ENCODE measurements around the gene STAG1.
"Not testable (repeated sequence)": the region's sequence is repeated elsewhere in the genome, so short reads cannot be mapped to it uniquely, and the experiment has no call there.

STAG1 gene

DNA sequence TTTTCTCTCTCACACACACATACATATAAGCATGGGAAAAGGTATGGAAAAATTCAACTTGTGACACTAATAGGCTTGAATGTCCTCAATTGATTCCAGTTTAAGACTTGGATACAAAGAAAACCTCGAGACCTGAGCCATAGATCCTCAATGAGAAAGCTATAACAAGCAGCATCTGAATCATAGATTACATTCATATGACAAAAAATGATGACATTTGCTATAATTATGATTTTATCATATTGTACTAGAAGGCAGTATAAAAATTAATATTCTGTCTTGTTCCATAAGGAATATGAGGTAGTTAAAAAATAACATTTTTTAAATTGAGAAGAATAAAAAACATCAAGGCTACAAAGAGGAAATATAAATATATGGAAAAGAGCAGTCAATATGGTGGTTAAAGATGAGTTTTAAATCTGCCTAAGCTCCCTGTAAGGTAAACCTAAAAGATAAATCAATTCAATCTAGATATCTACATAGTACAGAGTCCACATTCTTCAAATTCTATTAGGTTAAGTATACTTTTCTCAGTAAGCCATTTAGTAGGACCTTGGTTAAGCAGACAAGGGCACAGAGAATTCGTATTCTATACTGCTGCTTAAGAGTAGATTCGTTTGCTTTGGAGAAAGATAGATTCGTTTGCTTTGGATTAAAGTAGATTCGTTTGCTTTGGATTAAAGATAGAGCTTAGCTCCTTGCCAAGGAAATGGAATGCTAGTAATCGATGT, 175.7 kb downstream of the STAG1 start:
- DNase-seq (ENCODE audit: low read depth), result no peak
- TF ChIP-seq, protein P1, sequence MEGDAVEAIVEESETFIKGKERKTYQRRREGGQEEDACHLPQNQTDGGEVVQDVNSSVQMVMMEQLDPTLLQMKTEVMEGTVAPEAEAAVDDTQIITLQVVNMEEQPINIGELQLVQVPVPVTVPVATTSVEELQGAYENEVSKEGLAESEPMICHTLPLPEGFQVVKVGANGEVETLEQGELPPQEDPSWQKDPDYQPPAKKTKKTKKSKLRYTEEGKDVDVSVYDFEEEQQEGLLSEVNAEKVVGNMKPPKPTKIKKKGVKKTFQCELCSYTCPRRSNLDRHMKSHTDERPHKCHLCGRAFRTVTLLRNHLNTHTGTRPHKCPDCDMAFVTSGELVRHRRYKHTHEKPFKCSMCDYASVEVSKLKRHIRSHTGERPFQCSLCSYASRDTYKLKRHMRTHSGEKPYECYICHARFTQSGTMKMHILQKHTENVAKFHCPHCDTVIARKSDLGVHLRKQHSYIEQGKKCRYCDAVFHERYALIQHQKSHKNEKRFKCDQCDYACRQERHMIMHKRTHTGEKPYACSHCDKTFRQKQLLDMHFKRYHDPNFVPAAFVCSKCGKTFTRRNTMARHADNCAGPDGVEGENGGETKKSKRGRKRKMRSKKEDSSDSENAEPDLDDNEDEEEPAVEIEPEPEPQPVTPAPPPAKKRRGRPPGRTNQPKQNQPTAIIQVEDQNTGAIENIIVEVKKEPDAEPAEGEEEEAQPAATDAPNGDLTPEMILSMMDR (IDR thresholded peaks at IDR 0.05; ENCODE audit: insufficient read depth, low read depth, low read length, missing control alignments), result no peak
- H3K4me3 ChIP-seq (ENCODE audit: low read length), result no peak overlapping the region

DNA sequence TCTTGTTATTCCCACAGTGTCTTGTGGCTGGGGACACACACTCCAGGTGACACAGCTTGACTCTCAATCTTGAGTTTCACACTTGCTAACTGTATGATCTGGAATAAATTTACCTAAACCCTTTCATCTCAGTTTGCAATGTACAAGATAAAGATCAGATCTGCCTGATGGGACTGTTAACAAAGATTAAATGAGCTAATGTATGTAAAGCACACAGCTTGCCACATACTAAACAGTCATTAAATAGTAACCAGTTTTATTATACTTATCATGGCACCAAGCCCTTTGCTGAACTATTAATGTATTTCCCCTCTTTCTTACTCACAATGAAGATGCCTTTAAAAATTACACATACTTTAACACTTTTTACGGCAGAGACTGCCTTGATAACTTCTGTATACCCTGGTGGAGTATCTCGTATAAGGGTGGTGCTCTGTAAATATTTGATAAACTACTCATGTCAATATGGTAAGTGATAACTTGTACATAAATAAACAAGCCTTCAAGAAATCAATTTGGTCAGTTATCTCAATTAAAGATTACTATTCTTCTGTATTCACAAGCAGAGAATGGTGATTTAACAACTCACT, 184.5 kb downstream of the STAG1 start:
- no peak for DNase-seq (ENCODE audit: low read depth)
- no peak overlapping the region for H3K4me3 ChIP-seq (ENCODE audit: low read length)
- TF ChIP-seq, protein P1 (IDR thresholded peaks at IDR 0.05; ENCODE audit: insufficient read depth, low read depth, low read length, missing control alignments), result no peak

- not testable (repeated sequence) for H3K4me3 ChIP-seq (ENCODE audit: low read length); DNase-seq (ENCODE audit: low read depth)
Measured at GRCh38 chr3:136564962-136565361, 187.2 kb downstream of the STAG1 start.

DNA sequence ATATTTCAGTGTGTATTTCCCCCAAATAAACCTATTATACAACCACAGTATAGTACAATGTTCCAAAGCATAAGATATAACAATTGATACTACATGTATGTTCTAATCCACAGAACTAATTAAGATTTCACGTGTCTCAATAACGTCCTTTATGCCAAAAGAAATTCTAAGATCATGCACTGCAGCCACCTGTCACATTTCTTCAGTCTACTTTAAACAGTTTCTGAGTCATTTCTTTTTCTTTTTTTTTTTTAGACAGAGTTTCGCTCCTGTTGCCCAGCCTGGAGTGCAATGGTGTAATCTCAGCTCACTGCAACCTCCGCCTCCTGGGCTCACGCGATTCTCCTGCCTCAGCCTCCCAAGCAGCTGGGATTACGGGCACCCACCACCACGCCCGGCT, 190.2 kb downstream of the STAG1 start:
- TF ChIP-seq, protein P1 (IDR thresholded peaks at IDR 0.05; ENCODE audit: insufficient read depth, low read depth, low read length, missing control alignments), result no peak
- DNase-seq (ENCODE audit: low read depth), result no peak
- H3K4me3 ChIP-seq (ENCODE audit: low read length), result no peak overlapping the region

DNA sequence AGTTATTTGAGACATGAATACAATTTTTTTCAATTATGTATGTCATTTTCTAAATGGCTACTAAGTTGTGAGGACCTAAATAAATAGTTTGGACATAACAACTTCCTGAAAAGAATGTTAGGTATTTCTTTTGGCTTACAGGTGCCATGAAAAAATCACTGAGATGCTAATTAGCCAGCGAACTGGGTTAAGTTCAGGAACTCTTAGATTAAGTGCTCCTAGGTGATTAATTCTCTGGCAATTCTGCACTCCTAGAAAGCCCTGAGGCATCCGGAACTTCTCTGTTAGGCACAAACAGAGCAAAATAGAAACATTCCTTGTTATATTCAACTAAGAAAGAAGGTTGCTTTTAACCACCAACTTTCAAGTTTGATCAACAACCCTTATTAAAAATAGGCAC, 192.3 kb downstream of the STAG1 start:
- peak; percentile 70 for DNase-seq (ENCODE audit: low read depth)
- H3K4me3 ChIP-seq (ENCODE audit: low read length), result no peak overlapping the region
- TF ChIP-seq, protein P1 (IDR thresholded peaks at IDR 0.05; ENCODE audit: insufficient read depth, low read depth, low read length, missing control alignments), result no peak

DNA sequence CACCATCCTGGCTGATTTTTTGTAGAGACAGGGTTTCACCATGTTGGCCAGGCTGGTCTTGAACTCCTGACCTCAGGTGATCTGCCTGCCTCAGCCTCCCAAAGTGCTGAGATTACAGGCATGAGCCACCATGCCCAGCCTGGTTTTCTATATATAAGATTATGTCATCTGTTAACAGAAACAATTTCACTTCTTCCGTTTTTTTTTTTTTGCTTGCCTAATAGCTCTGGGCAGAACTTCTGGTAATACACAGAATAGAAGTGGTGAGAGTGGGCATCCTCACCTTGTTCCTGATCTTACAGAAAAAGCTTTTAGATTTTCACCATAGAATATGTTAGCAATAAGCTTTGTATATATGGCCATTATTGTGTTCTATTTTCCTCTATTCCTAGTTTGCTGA, 202.7 kb downstream of the STAG1 start:
- H3K4me3 ChIP-seq (ENCODE audit: low read length); DNase-seq (ENCODE audit: low read depth): not testable (repeated sequence)

- no peak overlapping the region for H3K4me3 ChIP-seq (ENCODE audit: low read length)
- TF ChIP-seq, protein P1 (IDR thresholded peaks at IDR 0.05; ENCODE audit: insufficient read depth, low read depth, low read length, missing control alignments), result no peak
- DNase-seq (ENCODE audit: low read depth), result peak; percentile 29
Measured at GRCh38 chr3:136547293-136547692, 204.9 kb downstream of the STAG1 start.

DNA sequence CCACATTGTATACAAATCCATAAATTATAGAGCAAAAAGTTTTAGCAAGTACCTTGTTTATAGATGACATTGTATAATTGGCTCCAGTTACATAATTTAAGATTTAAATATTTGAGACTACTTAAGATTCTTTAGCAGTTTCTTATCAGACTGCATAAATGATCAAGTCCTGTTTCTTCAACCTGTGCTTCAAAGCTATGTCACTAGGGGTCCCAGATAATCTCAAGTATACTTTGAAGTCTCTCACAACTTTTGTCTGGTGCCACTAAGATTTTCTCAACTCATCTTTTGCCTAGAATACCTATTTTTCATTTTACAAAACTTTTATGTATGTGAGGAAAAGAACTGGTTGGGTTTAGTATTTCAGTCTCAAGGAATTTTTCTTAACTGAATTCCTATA, 205.5 kb downstream of the STAG1 start:
- TF ChIP-seq, protein P1 (IDR thresholded peaks at IDR 0.05; ENCODE audit: insufficient read depth, low read depth, low read length, missing control alignments), result no peak
- no peak for DNase-seq (ENCODE audit: low read depth)
- no peak overlapping the region for H3K4me3 ChIP-seq (ENCODE audit: low read length)
